PC-3 (cell line): ENCODE measurements around the gene TTI1.

Experiments used
- CTCF ChIP-seq: fragments of 300-600 bp; sonication (generic); conservative IDR thresholded peaks from 2 replicates; pipeline ENCODE4 v1.5.1; 2017; ENCODE audit warnings: antibody characterized with exemption, low read depth, mild to moderate bottlenecking, low read length
- EZH2 ChIP-seq: fragments of 300-600 bp; sonication (generic); IDR thresholded peaks from one replicate; pipeline ENCODE4 v1.6.1; 2017; ENCODE audit warnings: antibody characterized with exemption, mild to moderate bottlenecking, low read length; ENCODE audit not compliant: unreplicated experiment
- EZH2phosphoT487 ChIP-seq: fragments of 300-600 bp; sonication (generic); IDR thresholded peaks from 2 replicates; pipeline ENCODE4 v1.6.1; 2018; ENCODE audit warnings: mild to moderate bottlenecking, antibody characterized with exemption, low read length, borderline replicate concordance

GRCh38 chr20:37938954-37939353, 94.3 kb downstream of the TTI1 start:
- TF ChIP-seq CTCF (no peak), EZH2 (no peak), EZH2phosphoT487 (no peak)
